ENCODE results near the gene TMCO2. TPM values are rescaled to one million over a fixed set of nuclear protein-coding genes. Genes with fewer than 3 reads are reported as not detected.

Gene TMCO2
- total and polyA plus RNA-seq, 2 experiments from 2014 or later: not detected

DNA sequence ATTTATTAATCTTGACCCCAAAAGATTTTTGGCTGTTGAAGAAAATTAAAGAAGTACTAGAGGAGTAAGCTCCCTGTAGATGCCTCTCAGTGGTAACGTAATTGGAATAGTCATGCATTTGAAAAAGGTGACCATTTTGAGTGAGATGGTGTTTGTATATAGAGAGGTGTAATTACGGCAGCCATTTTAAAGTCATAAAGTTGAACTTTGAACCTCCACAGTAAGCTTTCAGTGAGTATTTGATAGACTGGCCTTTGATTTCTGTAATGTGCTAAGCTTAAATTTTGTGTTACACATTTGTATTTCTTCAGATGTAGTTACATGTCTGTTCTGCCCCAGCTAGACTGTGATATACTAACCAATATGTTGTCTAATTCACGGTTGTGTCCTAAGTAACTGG, 21.5 kb upstream of the TMCO2 start (continued):
- TF ChIP-seq, protein P1, sequence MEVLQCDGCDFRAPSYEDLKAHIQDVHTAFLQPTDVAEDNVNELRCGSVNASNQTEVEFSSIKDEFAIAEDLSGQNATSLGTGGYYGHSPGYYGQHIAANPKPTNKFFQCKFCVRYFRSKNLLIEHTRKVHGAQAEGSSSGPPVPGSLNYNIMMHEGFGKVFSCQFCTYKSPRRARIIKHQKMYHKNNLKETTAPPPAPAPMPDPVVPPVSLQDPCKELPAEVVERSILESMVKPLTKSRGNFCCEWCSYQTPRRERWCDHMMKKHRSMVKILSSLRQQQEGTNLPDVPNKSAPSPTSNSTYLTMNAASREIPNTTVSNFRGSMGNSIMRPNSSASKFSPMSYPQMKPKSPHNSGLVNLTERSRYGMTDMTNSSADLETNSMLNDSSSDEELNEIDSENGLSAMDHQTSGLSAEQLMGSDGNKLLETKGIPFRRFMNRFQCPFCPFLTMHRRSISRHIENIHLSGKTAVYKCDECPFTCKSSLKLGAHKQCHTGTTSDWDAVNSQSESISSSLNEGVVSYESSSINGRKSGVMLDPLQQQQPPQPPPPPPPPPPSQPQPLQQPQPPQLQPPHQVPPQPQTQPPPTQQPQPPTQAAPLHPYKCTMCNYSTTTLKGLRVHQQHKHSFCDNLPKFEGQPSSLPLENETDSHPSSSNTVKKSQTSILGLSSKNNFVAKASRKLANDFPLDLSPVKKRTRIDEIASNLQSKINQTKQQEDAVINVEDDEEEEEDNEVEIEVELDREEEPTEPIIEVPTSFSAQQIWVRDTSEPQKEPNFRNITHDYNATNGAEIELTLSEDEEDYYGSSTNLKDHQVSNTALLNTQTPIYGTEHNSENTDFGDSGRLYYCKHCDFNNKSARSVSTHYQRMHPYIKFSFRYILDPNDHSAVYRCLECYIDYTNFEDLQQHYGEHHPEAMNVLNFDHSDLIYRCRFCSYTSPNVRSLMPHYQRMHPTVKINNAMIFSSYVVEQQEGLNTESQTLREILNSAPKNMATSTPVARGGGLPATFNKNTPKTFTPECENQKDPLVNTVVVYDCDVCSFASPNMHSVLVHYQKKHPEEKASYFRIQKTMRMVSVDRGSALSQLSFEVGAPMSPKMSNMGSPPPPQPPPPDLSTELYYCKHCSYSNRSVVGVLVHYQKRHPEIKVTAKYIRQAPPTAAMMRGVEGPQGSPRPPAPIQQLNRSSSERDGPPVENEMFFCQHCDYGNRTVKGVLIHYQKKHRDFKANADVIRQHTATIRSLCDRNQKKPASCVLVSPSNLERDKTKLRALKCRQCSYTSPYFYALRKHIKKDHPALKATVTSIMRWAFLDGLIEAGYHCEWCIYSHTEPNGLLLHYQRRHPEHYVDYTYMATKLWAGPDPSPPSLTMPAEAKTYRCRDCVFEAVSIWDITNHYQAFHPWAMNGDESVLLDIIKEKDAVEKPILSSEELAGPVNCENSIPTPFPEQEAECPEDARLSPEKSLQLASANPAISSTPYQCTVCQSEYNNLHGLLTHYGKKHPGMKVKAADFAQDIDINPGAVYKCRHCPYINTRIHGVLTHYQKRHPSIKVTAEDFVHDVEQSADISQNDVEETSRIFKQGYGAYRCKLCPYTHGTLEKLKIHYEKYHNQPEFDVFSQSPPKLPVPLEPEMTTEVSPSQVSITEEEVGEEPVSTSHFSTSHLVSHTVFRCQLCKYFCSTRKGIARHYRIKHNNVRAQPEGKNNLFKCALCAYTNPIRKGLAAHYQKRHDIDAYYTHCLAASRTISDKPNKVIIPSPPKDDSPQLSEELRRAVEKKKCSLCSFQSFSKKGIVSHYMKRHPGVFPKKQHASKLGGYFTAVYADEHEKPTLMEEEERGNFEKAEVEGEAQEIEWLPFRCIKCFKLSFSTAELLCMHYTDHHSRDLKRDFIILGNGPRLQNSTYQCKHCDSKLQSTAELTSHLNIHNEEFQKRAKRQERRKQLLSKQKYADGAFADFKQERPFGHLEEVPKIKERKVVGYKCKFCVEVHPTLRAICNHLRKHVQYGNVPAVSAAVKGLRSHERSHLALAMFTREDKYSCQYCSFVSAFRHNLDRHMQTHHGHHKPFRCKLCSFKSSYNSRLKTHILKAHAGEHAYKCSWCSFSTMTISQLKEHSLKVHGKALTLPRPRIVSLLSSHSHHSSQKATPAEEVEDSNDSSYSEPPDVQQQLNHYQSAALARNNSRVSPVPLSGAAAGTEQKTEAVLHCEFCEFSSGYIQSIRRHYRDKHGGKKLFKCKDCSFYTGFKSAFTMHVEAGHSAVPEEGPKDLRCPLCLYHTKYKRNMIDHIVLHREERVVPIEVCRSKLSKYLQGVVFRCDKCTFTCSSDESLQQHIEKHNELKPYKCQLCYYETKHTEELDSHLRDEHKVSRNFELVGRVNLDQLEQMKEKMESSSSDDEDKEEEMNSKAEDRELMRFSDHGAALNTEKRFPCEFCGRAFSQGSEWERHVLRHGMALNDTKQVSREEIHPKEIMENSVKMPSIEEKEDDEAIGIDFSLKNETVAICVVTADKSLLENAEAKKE (CRISPR knock-in tag; IDR thresholded peaks at IDR 0.05): no peak
- TF ChIP-seq, protein P2, sequence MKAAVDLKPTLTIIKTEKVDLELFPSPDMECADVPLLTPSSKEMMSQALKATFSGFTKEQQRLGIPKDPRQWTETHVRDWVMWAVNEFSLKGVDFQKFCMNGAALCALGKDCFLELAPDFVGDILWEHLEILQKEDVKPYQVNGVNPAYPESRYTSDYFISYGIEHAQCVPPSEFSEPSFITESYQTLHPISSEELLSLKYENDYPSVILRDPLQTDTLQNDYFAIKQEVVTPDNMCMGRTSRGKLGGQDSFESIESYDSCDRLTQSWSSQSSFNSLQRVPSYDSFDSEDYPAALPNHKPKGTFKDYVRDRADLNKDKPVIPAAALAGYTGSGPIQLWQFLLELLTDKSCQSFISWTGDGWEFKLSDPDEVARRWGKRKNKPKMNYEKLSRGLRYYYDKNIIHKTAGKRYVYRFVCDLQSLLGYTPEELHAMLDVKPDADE (IDR thresholded peaks at IDR 0.05): no peak
- no peak for TF ChIP-seq ZNF114 (CRISPR knock-in tag; IDR thresholded peaks at IDR 0.05)

DNA sequence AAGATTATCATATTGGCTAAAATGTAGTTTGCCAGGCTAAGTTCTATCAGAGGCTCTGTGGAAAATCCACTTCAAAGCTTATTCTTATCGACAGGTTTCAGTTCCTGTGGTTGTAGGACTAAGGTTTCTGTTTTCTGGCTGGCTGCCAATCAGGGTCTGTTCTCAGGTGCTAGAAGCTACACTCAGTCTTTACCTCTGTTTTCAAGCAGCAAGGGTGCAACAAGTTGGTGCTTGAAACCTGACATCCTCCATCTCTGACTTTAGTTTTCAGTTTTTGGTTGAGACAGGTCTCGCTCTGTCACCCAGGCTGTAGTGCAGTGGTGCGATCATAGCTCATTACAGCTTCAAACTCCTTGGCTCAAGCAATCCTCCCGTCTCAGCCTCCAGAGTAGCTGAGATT, 15.3 kb upstream of the TMCO2 start:
- H4K20me1 ChIP-seq (replicated peaks; ENCODE audit: insufficient read depth): peaks cover 13% of the 10 kb centered on the region
- H2AFZ ChIP-seq: no peak overlapping the region
- H3K27me3 ChIP-seq (ENCODE audit: insufficient read depth): no peaks in the 10 kb centered on the region
- no peak overlapping the region for H3K4me2 ChIP-seq
- peaks cover 27% of the 10 kb centered on the region; the same call in 1 of the 2 replicates for H3K36me3 ChIP-seq (ENCODE audit: insufficient read depth)
- no peak for DNase-seq (ENCODE audit: low spot score)
- Mint-ChIP-seq H3K9me3 (no peaks in the 10 kb centered on the region), H3K27me3 (ENCODE audit: insufficient read depth, low read depth, poor library complexity) (no peaks in the 10 kb centered on the region), H3K36me3 (ENCODE audit: low read depth) (peaks cover 37% of the 10 kb centered on the region), H3K27ac (no peak overlapping the region), H3K4me3 (no peak overlapping the region), H3K4me1 (peaks cover 4% of the 10 kb centered on the region; the same call in 2 of the 3 replicates)
- no peaks in the 10 kb centered on the region for H3K4me1 ChIP-seq (ENCODE audit: insufficient read depth)
- H3K4me3 ChIP-seq: no peak overlapping the region
- no peaks in the 10 kb centered on the region for H3K79me2 ChIP-seq (replicated peaks; ENCODE audit: insufficient read depth)
- no peak overlapping the region for H3K27ac ChIP-seq (ENCODE audit: low read depth)
- no peaks in the 10 kb centered on the region for H3F3A ChIP-seq (replicated peaks; ENCODE audit: low read depth)
- no peak for ATAC-seq
- H3K9me2 ChIP-seq (ENCODE audit: insufficient read depth): no peaks in the 10 kb centered on the region
- TF ChIP-seq ZNF331 (CRISPR knock-in tag; IDR thresholded peaks at IDR 0.05; ENCODE audit: low read depth) (no peak), POLR2AphosphoS5 (IDR thresholded peaks at IDR 0.05; ENCODE audit: low read depth) (no peak)
- TF ChIP-seq, protein P1 (CRISPR knock-in tag; IDR thresholded peaks at IDR 0.05): no peak

Measured in GM23338 (cell line).